HG02623 (cell line): ENCODE results near the gene WARS2.
"Not testable (repeated sequence)": the region's sequence is repeated elsewhere in the genome, so short reads cannot be mapped to it uniquely, and the experiment has no call there.

ENCODE experiments used
- ATAC-seq: cut with Tn5 transposase; IDR thresholded peaks from one replicate; pipeline ENCODE4 v1.9.1; 2021; ENCODE audit warnings: moderate library complexity; ENCODE audit not compliant: unreplicated experiment

Gene WARS2

DNA sequence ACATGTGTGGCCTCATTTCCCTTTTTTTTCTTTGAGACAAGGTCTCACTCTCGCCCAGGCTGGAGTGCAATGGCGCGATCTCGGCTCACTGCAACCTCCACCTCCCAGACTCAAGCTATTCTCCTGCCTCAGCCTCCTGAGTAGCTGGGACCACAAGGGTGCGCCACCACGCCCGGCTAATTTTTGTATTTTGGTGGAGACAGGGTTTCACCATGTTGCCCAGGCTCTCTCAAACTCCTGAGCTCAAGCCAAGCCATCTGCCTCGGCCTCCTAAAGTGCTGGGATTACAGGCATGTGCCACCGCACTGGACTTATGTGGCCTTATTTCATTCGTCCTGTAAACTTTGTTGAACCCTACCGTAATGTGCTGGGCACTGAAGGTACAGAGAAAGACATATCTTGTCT lies 569 bp upstream of the WARS2 start:
- no peak for ATAC-seq

DNA sequence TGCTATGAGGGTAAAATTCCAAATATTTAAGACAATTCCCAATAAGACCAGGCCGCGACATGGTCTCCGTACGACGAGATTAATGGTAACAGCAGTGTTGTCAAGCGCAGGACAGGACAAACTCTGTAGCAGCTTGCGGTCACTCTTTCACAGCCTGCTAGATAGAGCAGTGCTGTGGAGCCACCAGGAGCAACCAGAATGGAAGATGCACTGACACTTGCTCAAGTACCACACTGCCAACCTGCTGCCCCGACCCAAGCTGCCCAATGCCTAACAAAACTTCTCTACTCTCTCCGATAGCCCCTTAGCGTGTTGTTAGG lies 636 bp downstream of the WARS2 start:
- ATAC-seq = peak; percentile 24

DNA sequence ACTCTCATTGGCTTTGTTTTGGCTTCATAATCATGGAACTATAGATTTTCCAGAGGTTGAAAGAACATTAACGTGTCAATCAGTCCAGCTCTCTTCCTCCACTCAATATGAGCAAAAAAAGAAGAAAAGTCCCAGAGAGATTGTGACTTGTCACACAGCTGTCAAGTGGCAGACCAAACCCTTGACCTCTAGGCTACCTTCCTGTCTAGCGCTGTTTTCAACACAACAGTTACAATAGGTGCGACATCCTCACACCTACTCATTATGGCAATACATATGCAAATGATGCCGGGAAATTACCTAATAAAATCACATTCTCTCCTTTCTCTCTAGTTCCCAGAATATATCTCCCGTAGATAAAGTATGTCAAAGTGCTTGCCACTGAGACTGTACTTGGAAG lies 1.1 kb downstream of the WARS2 start:
- ATAC-seq = no peak

DNA sequence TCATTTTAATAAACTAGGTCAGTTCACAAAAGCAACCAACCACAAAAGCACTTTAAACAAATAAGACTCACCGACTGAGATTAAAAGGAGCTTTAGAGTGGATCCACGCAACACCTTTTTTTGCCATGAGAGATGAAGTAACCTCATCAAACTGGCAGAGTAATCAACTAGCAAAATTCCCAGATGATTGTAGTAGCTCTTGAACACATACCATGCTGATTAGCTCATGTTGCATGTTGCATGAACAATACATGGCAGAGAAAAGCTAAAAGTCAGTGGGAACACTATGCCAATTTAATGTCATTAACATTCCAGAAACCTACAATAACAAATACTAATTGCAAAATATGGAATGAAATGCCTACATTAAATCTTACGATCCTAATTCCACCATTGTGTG lies 4.1 kb downstream of the WARS2 start:
- no peak for ATAC-seq

DNA sequence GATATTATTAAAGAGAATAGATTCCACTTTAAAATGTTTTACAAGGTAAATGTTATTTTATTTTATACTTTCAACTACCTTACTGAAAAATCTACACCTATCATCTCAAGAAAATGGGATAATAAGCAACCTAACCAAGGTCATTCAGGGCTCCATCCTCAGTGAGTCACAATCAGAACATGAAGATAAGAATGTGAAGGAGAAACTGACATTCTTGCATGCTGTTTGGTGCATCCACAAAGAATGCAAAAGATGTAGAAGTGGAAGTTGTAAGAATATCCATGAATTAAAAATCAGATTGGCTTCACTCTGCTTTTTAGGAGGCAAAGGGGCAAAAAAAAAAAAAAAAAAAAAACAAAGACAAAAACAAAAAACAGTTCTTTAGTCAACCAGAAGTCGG lies 6.5 kb downstream of the WARS2 start:
- no peak for ATAC-seq

DNA sequence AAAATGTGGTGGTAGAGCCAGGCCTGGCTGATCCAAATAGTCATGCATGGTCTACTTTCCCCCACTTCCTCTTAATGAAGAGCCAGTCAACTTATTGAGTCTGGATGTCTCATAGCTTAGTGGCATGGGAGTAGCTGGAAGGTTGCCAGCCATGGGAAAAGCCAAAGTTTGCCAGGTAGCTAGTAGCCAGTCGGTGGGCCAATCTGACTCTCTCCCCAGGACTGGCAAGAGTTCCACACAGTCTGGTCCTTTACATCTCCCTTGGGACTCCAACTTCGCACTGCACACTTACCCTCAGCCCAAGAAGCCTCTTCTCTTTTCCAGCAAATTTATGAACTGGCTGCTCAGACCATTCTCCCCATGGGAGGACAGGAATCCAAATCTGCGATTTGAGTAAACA lies 8.3 kb downstream of the WARS2 start:
- no peak for ATAC-seq

DNA sequence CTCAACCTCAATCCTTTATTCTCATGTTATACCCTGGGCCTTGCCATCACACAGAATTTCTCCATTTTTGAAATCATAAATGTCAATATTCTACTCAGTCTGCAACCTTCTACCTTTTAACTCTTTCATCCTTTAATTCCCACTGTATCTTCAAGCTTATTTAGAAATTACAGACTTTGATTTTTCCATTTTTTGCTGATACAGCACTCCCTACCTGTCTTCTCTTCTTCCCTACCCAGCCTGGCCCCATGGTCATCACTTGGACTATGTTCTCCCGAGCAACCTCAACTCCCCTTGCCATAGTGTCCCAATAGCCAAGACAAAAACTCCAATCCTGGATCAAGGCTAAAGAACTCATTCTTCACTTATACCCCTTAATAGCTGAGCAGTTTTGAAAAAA lies 14.6 kb downstream of the WARS2 start:
- ATAC-seq = no peak

DNA sequence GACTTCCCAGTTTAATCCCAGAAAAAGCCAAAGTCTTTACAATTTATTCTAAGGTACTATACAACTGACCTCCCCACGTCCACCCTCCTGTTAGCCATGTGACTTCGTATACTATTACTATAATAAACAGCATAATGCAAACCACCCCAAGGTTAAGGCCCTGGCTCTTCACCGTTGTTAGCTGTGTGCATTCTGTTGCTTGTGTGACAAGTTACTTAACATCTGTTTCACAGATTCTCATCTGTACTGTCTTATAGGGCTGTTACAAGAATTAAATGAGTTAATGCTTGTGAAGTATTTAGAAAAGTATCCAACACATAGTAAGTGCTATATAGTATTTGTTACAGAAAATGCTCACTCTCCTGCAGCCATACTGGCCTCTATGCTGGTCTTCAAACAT lies 15.7 kb downstream of the WARS2 start:
- ATAC-seq = no peak

DNA sequence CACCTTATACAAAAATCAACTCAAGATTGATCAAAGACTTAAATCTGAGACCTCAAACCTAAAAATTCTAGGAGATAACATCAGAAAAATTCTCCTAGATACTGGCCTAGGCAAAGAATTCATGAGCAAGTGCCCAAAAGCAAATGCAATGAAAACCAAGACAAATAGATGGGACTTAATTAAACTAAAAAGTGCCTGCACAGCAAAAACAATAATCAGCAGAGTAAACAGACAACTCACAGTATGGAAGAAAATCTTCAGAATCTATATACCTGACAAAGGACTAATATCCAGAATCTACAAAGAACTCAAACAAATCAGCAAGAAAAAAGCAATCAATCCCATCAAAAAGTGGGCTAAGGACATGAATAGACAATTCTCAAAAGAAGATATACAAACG lies 18.6 kb downstream of the WARS2 start:
- ATAC-seq = not testable (repeated sequence)

DNA sequence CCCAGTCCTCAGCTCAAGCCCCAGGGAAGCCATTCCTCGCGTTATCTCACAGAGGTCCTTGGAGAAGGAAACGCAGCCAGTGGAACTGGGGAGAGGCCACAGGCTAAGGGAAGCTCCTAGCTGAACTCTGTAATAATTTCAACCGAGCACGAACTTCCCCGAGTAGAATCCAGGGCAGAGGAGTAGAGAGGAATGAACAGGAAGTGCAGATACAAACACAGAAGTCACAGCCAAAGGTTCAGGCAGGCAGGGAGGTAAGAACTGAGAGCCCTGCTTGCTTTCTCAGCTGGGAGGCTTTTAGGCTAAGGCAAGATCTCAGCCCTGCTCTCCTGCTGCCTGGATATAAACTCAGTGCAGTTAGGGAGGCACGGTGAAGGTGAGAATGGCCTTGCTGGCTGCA lies 23.7 kb downstream of the WARS2 start:
- ATAC-seq = no peak

DNA sequence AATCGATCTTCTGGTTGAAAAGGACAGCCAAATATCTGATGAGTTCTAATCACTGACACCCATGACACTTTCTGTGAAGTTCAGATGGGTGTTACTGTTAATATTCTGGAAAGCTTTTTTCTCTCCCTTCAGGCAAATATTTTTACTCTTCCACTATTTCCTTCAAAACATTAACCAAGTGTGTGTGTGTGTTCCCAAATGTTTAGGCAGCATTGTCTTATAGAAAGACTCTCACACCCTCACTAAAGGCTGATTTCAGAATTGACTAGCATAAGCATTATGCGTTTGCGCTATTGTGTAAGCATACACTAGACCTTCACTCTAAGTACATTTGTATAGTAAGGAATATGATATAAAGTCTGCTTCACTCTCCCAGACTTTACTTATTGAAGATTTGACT lies 24.7 kb downstream of the WARS2 start:
- no peak for ATAC-seq

DNA sequence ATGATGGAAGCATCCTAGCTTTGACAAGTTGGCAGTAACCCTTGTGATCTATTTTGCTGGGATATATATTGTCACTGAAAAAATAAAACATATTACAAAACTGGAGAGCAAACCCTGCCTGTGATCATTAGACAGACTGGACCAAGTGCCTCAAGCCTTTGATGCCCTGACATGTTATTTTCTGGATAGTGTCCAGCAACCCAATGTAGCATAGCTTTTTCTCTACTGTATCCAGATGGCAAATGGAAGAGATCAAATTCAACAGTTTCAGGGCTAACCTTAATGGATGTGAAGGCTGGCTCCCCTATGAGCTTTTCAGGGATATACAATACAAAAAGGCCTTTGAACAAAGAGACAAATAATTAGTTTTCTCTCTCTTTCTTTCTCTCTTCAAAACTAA lies 25.1 kb downstream of the WARS2 start:
- no peak for ATAC-seq

DNA sequence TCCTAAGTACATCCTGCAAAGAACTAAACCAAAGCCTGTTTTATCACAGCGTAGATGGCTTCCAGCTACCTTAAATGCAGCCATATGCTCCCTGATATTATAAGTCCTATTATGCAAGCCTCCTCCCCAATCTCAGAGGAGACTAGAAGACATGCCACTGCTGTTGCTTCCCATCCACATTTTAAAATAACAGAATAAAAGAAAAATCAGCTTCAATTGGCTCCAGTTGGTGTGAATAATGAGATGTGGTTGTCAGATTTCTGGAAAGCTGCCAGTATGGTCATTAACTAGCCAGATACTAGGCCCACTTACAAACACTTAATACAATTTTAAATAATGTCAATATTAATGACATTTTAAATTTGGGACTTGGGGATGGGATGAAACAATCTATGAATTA lies 25.7 kb downstream of the WARS2 start:
- no peak for ATAC-seq

DNA sequence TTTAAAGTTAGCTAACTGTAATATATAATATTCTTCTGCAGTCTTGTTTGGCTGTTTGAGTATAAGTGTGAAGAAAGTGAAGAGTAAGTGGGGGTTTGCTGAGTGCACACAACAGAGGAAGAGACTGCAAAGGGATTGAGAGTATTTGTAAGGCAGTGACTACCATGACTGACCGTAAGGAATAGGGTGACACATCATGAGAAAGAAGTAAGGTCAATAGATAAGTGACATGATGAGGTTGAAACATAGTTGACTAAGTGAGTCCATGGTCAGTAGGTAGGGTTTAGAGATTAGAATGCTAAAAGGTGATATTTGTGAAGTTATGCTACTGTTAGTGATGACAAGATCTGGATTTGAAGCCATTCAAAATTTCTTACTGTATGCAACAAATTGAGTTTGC lies 27.7 kb downstream of the WARS2 start:
- no peak for ATAC-seq

DNA sequence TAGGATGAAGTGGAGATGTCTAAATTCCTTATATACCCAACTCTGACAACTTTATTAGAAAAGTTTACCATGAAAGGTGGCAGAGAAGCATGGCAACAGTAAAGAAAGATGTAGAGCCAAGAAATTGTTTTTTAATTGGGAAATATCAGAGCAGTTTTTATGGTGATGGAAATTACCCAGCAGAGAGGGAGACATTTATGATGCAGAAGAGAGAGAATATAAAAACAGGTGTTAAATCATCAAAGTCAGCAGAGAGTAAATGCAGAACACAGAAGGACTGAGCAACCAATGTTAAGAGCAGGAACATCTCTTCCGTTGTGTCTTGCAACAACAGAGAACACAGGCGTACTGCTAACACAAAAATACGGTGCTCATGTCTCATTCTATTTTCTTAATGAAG lies 28.2 kb downstream of the WARS2 start:
- ATAC-seq = no peak

DNA sequence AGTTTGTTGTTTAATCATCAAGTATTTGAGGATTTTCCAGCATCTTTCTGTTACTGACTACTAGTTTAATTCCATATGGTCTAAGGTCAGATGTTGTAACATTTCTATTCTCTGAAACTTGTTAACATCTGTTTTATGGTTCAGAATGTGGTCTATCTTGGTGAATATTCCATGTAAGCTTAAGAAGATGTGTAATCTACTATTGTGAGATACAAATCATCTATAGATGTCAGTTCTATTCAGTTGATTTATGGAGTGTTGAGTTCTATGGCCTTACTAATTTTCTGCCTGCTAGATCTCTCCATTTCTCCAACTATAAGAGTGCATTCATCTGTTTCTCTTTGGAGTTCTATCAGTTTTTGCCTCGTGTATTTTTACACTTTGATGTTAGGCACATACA lies 31.5 kb downstream of the WARS2 start:
- no peak for ATAC-seq

DNA sequence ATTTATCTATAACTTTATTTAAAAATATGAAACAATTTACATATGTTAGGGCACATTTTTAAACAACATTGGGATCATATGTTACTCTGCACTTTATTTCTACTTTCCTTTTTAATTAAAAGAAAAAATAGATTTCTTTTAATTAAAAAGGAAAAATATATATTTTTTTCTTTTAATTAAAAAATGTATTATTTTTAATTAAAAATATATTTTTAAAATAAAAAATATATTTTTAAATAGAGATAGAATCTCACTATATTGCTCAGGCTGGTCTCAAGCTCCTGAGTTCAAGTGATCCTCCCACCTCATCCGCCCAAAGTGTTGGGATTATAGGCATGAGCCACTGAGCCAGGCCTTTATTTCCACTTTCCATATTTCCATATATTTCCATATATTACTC lies 36.7 kb downstream of the WARS2 start:
- ATAC-seq = no peak

DNA sequence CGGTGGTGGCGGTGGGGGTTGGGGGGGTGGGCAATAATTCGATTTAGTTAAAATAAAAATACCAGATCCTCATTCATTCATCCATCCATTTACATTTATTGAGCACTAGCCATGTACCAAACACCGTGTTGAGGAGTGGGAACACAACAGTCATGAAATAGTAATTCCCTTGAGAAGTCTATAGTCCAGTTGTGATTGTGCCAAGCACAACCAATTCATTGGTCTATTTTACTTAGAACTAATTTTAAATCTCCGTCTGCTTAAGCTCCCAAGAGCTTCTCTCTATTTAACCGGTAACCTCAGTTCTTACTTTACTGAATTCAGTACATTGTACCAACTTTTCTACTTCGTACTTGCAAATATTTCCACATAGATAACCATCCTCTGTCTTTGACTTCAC lies 38.4 kb downstream of the WARS2 start:
- no peak for ATAC-seq

DNA sequence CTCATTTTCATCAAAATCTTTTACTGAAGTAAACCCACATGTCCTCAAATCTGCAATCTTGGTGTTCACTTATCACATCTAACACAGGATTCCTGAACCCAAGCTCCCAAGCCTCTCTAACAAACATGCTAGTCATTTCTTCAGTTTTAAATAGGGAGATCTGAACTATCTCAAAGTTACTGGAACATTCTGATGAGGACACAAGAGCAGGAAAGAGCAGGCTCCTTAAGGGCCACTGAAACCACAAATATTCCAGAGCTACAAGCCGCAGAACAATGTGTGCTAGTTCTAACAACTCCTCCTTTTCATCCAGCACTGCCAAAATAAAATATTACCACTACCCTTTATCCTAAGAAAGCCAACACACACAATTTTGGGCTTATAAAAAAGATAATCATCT lies 38.9 kb downstream of the WARS2 start:
- no peak for ATAC-seq

DNA sequence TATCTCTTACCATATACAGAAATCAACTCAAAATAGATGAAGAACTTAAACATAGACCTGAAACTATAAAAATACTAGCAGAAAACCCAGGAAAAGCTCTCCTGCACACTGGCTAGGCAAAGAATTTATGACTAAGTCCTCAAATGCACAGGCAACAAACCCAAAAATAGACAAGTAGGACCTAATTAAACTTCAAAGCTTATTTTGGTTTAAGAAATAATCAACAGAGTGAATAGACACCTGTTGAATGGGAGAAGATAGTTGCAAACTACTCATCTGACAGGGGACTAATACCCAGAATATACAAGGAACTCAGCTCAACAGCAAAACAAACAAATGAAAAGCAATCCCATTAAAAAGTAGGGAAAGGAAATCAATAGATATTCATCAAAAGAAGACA lies 40.7 kb downstream of the WARS2 start:
- ATAC-seq = no peak

DNA sequence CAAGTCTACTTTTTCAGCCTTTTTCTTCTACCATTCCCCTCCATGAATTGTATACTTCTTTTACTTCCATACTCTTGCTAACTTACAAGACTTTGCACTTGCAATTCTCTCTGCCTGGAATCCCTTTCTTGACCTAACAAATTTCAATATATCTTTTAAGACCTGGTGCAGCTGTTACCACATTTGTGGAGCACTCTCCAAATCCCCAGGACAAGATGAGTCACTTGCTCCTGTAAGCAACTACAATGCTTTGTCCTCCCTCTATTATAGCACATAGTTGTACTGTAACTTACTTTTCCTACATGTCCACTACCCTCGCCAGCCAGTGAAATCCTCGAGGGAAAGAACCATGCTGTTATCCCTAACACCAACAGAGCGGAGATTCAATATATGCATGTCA lies 43.1 kb downstream of the WARS2 start:
- ATAC-seq = no peak

DNA sequence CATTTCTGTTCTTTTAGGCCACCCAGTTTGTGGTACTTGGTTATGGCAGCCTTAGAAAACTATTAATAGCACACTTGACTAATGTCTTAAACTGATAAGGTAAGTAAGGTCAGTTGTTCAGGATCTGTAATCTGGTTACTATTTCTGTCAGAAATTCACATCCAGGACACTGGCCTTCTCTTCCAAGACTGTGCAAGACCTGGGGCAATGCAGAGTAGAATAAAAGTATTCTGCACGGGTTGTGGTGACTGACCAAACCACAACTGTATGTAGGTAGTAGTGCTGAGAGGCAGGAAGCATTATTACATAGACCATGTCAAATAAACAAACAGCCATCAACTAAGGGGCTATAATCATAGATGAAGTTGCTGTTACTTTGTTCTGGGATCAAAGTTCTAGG lies 46.7 kb downstream of the WARS2 start:
- no peak for ATAC-seq

DNA sequence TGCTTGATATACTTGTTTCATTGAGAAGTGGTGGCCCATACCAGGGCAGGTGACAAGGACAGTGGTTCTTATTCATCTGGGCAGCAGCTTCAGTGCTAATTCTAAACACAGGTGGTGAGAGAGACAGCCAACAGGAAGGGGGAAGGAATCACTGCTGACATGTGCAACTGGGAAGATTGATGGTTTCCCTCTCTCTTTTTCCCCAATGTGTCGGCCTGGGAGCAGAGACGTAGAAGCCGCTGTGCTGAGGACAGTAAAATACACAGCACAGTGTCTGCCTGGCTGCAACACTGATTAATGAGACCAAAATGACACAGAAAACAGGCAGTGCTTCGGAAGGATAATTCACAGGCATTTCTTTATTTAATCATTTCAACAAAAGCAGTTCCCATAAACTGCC lies 48.8 kb downstream of the WARS2 start:
- ATAC-seq = no peak

DNA sequence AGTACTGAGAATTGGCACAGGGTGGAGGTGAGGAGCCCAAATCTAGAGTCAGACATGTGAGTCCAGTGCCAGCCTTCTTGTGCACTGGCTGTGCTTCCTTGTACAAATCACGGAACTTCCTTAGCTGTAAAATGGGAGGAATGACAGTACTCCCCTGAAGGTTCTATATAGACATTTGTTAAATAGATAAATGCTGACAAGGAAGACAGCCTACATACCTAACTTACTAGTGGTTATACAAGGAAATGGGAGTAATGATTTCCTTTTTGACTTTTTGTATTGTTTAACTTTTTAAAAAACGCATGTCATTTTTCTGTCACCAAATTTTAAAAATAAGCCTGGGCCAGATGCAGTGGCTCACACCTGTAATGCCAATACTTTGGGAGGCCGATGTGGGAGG lies 50.2 kb downstream of the WARS2 start:
- no peak for ATAC-seq
